OCI-LY7 (cell line): Measurements from ENCODE around the gene EMILIN1. TPM values are rescaled to one million over a fixed set of nuclear protein-coding genes. Genes with fewer than 3 reads are reported as not detected.

ENCODE experiments used
- BruUV-seq: library from RNA; stranded (reverse); fragments of 400-500 nt; replicated peaks from 2 replicates; lab custom pipeline; 2021; lab: Mats Ljungman, UMichigan
- CTCF ChIA-PET: fragments of 300-600 bp; sonication (Branson Sonifier 250); formaldehyde crosslinking; loops from one replicate; lab custom pipeline; 2022; ENCODE audit warnings: antibody characterized with exemption; ENCODE audit not compliant: unreplicated experiment; lab: Charles Lee
- POLR2A ChIA-PET: fragments of 300-600 bp; sonication (Branson Sonifier 250); formaldehyde crosslinking; loops from one replicate; lab custom pipeline; 2022; ENCODE audit warnings: antibody characterized with exemption; lab: Charles Lee
- DNase-seq: peaks from one replicate; pipeline ENCODE4 v3.0.0-alpha.2; 2015; ENCODE audit warnings: low spot score
- H2AFZ ChIP-seq: fragments of 200-600 bp; sonication (generic), shearing (Covaris generic); 2 replicates; pipeline ENCODE4 v1.6.1; 2014; ENCODE audit warnings: mild to moderate bottlenecking, antibody characterized with exemption, low read length, moderate library complexity
- H3K27ac ChIP-seq: fragments of 200-600 bp; sonication (generic); 2 replicates; pipeline ENCODE4 v1.5.1; 2014; ENCODE audit warnings: mixed run types, low read depth, mild to moderate bottlenecking, moderate library complexity, low read length, inconsistent platforms; ENCODE audit not compliant: poor library complexity, severe bottlenecking
- H3K36me3 ChIP-seq: fragments of 200-600 bp; sonication (generic); 2 replicates; pipeline ENCODE4 v1.6.1; 2014; ENCODE audit warnings: mild to moderate bottlenecking, antibody characterized with exemption, low read length, moderate library complexity, mixed read lengths; ENCODE audit not compliant: insufficient read depth
- H3K4me1 ChIP-seq: fragments of 200-600 bp; sonication (generic); 2 replicates; pipeline ENCODE4 v1.5.1; 2014; ENCODE audit warnings: mild to moderate bottlenecking, low read length; ENCODE audit not compliant: insufficient read depth, poor library complexity, severe bottlenecking
- H3K4me2 ChIP-seq: fragments of 200-600 bp; sonication (generic); 2 replicates; pipeline ENCODE4 v1.6.1; 2014; ENCODE audit warnings: mild to moderate bottlenecking, low read length
- H3K4me3 ChIP-seq: fragments of 200-600 bp; sonication (generic); 2 replicates; pipeline ENCODE4 v1.5.1; 2014; ENCODE audit warnings: mild to moderate bottlenecking, low read depth, low read length; ENCODE audit not compliant: poor library complexity, severe bottlenecking
- H3K79me2 ChIP-seq: fragments of 200-600 bp; sonication (generic); 2 replicates; pipeline ENCODE4 v1.6.1; 2016; ENCODE audit warnings: low read depth, mild to moderate bottlenecking, low read length, moderate library complexity, mixed read lengths; ENCODE audit not compliant: insufficient read depth
- H3K9me2 ChIP-seq: fragments of 200-600 bp; sonication (generic); 2 replicates; pipeline ENCODE4 v1.6.1; 2016; ENCODE audit warnings: mild to moderate bottlenecking, low read length, mixed read lengths; ENCODE audit not compliant: insufficient read depth
- H3K9me3 ChIP-seq: fragments of 200-600 bp; sonication (generic); 2 replicates; pipeline ENCODE4 v1.6.1; 2014; ENCODE audit warnings: mild to moderate bottlenecking, mixed run types, low read length, mixed read lengths
- H4K20me1 ChIP-seq: fragments of 200-600 bp; sonication (generic); 2 replicates; pipeline ENCODE4 v1.6.1; 2014; ENCODE audit warnings: mild to moderate bottlenecking, antibody characterized with exemption, low read length, moderate library complexity, mixed read lengths; ENCODE audit not compliant: insufficient read depth
- EZH2phosphoT487 ChIP-seq: fragments of 200-600 bp; sonication (generic); IDR thresholded peaks from 2 replicates; pipeline ENCODE4 v1.6.1; 2018; ENCODE audit warnings: low read depth, borderline replicate concordance, mild to moderate bottlenecking, mixed run types, antibody characterized with exemption, low read length, moderate library complexity, mixed read lengths
- intact Hi-C: fragments of 100-400 bp; cut with micrococcal nuclease; formaldehyde crosslinking; loops from one replicate; pipeline ENCODE4 v1.10.0; 2022; ENCODE audit not compliant: unreplicated experiment
- total RNA-seq, 2 experiments: library from RNA; depleted of rRNA in 1 of 2; stranded (reverse); fragments of >200 nt in 1 of 2; shearing (Covaris generic) in 1 of 2; gene quantifications; 2 replicates each; pipeline ENCODE4 v1.2.3, GENCODE V29; 2014 to 2022
- TF ChIP-seq, protein P1 (sequence below): fragments of 200-600 bp; sonication (generic); conservative IDR thresholded peaks from 2 replicates; pipeline ENCODE4 v1.5.1; 2014; ENCODE audit warnings: mild to moderate bottlenecking, antibody characterized with exemption, low read length, moderate library complexity, mixed read lengths

The EMILIN1 gene
- total RNA-seq, 2 experiments from 2014 or later, result 2.2 to 2.7 TPM

DNA sequence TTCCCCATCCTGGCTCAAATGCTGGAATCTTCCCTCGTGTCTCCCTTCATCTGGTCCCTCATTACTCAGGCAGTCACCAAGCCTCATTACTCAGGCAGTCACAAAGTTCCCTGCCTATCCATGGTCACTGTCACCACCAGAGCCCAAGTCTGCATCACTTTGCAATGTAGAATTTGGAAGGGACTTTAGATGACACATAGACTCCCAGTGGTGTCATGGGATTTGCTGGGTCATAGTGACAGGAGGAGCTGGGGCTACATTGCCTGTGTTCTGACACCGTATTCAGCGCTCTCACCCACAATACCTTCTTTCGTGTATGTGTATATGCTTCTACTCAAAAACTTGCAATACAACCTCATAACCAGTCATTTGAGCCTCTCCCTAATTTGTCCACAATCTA, 2.1 kb upstream of the EMILIN1 start:
- Histone ChIP-seq H4K20me1 (no peaks in the 10 kb centered on the region), H3K4me1 (peaks cover 73% of the 10 kb centered on the region), H3K9me2 (no peaks in the 10 kb centered on the region), H3K27ac (peak overlapping the region; percentile 81), H2AFZ (no peak overlapping the region; the same call in 1 of the 2 replicates), H3K79me2 (peaks cover 1% of the 10 kb centered on the region; the same call in 1 of the 2 replicates), H3K4me2 (no peak overlapping the region), H3K9me3 (no peaks in the 10 kb centered on the region), H3K4me3 (no peak overlapping the region), H3K36me3 (no peaks in the 10 kb centered on the region)
- intact Hi-C loops, result no loop called here
- CTCF ChIA-PET, result no interaction called here
- POLR2A ChIA-PET, result no interaction called here
- BruUV-seq, result no TSS peak
- no peak for DNase-seq
- no peak for TF ChIP-seq EZH2phosphoT487
- TF ChIP-seq, protein P1, sequence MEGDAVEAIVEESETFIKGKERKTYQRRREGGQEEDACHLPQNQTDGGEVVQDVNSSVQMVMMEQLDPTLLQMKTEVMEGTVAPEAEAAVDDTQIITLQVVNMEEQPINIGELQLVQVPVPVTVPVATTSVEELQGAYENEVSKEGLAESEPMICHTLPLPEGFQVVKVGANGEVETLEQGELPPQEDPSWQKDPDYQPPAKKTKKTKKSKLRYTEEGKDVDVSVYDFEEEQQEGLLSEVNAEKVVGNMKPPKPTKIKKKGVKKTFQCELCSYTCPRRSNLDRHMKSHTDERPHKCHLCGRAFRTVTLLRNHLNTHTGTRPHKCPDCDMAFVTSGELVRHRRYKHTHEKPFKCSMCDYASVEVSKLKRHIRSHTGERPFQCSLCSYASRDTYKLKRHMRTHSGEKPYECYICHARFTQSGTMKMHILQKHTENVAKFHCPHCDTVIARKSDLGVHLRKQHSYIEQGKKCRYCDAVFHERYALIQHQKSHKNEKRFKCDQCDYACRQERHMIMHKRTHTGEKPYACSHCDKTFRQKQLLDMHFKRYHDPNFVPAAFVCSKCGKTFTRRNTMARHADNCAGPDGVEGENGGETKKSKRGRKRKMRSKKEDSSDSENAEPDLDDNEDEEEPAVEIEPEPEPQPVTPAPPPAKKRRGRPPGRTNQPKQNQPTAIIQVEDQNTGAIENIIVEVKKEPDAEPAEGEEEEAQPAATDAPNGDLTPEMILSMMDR, result no peak

GRCh38 chr2:27077231-27077630, 1.2 kb upstream of the EMILIN1 start:
- peaks cover 79% of the 10 kb centered on the region for H3K4me1 ChIP-seq
- peak overlapping the region; percentile 35 for H3K4me2 ChIP-seq
- POLR2A ChIA-PET, result interaction anchor here (0.6 to 1.1 kb wide), 4 partner anchors 10 to 25 kb away, joined by 3 to 6 read pairs (median 4); no protein-coding TSS in a partner anchor
- H3K79me2 ChIP-seq, result no peaks in the 10 kb centered on the region
- BruUV-seq, result no TSS peak
- H2AFZ ChIP-seq, result peak overlapping the region; percentile 48; the same call in 1 of the 2 replicates
- peak overlapping the region; percentile 46 for H3K27ac ChIP-seq
- TF ChIP-seq, protein P1, result no peak
- no peak for TF ChIP-seq EZH2phosphoT487
- no peaks in the 10 kb centered on the region for H3K9me3 ChIP-seq
- DNase-seq, result peak; percentile 59
- H3K9me2 ChIP-seq, result no peaks in the 10 kb centered on the region
- no peaks in the 10 kb centered on the region for H3K36me3 ChIP-seq
- CTCF ChIA-PET, result interaction anchor here (0.6 to 1.1 kb wide), 3 partner anchors 19 to 226 kb away, joined by 3 to 6 read pairs (median 3); no protein-coding TSS in a partner anchor
- intact Hi-C loops, result no loop called here
- no peaks in the 10 kb centered on the region for H4K20me1 ChIP-seq
- H3K4me3 ChIP-seq, result no peak overlapping the region
